PC-3 (cell line): ENCODE results near the gene FOXP4. TPM values are rescaled to one million over a fixed set of nuclear protein-coding genes. Genes with fewer than 3 reads are reported as not detected.

Experiments used
- ATAC-seq: fragments of 200-7000 bp; cut with Tn5 transposase; 2 replicates; pipeline ENCODE4 v1.9.1; 2020; ENCODE audit warnings: mild to moderate bottlenecking, moderate library complexity
- BruUV-seq: library from RNA; stranded (reverse); fragments of 400-500 nt; replicated peaks from 2 replicates; lab custom pipeline; 2021; lab: Mats Ljungman, UMichigan
- CTCF ChIA-PET: fragments of 300-600 bp; sonication (Branson Sonifier 250); formaldehyde crosslinking; loops from one replicate; lab custom pipeline; 2022; ENCODE audit warnings: antibody characterized with exemption; lab: Charles Lee
- POLR2A ChIA-PET: fragments of 300-600 bp; sonication (Branson Sonifier 250); formaldehyde crosslinking; loops from one replicate; lab custom pipeline; 2022; ENCODE audit warnings: antibody characterized with exemption; ENCODE audit not compliant: unreplicated experiment; lab: Charles Lee
- DNase-seq: peaks from one replicate; pipeline ENCODE4 v3.0.0-alpha.2; 2015
- H2AFZ ChIP-seq: fragments of 300-600 bp; sonication (generic); 2 replicates; pipeline ENCODE4 v1.6.0; 2016; ENCODE audit warnings: antibody characterized with exemption, low read length
- H3F3A ChIP-seq: fragments of 300-600 bp; sonication (generic); one replicate; pipeline ENCODE4 v1.6.0; 2017; ENCODE audit warnings: antibody characterized with exemption, low read length, control low read depth, mild to moderate bottlenecking; ENCODE audit not compliant: unreplicated experiment
- H3K27ac ChIP-seq: fragments of 300-600 bp; sonication (generic); 2 replicates; pipeline ENCODE4 v1.5.1; 2016; ENCODE audit warnings: mild to moderate bottlenecking, low read length
- H3K27me3 ChIP-seq: fragments of 300-600 bp; sonication (generic); 2 replicates; pipeline ENCODE4 v1.6.1; 2016; ENCODE audit warnings: low read length, mixed read lengths
- H3K36me3 ChIP-seq: fragments of 300-600 bp; sonication (generic); 2 replicates; pipeline ENCODE4 v1.6.1; 2016; ENCODE audit warnings: low read depth, mixed run types, low read length, mixed read lengths
- H3K4me1 ChIP-seq: fragments of 300-600 bp; sonication (generic); 2 replicates; pipeline ENCODE4 v1.5.1; 2016; ENCODE audit warnings: low read length; ENCODE audit not compliant: insufficient read depth
- H3K4me2 ChIP-seq: fragments of 300-600 bp; sonication (generic); 2 replicates; pipeline ENCODE4 v1.6.0; 2016; ENCODE audit warnings: low read length
- H3K4me3 ChIP-seq: fragments of 300-600 bp; sonication (generic); 2 replicates; pipeline ENCODE4 v1.5.1; 2016; ENCODE audit warnings: mild to moderate bottlenecking, low read length, mixed read lengths
- H3K79me2 ChIP-seq: fragments of 300-600 bp; sonication (generic); 2 replicates; pipeline ENCODE4 v1.6.1; 2017; ENCODE audit warnings: low read length, mixed read lengths
- H3K9ac ChIP-seq: fragments of 300-600 bp; sonication (generic); 2 replicates; pipeline ENCODE4 v1.6.0; 2016; ENCODE audit warnings: mild to moderate bottlenecking, low read length
- H3K9me2 ChIP-seq: fragments of 300-600 bp; sonication (generic); replicated peaks from 2 replicates; pipeline ENCODE4 v1.6.1; 2016; ENCODE audit warnings: mixed run types, low read length, mixed read lengths
- H3K9me3 ChIP-seq: fragments of 300-600 bp; sonication (generic); 2 replicates; pipeline ENCODE4 v1.6.1; 2016; ENCODE audit warnings: low read length, mixed read lengths
- H4K20me1 ChIP-seq: fragments of 300-600 bp; sonication (generic); 2 replicates; pipeline ENCODE4 v1.6.1; 2016; ENCODE audit warnings: low read length, mixed read lengths
- EZH2 ChIP-seq: fragments of 300-600 bp; sonication (generic); IDR thresholded peaks from one replicate; pipeline ENCODE4 v1.6.1; 2017; ENCODE audit warnings: antibody characterized with exemption, mild to moderate bottlenecking, low read length; ENCODE audit not compliant: unreplicated experiment
- EZH2phosphoT487 ChIP-seq: fragments of 300-600 bp; sonication (generic); IDR thresholded peaks from 2 replicates; pipeline ENCODE4 v1.6.1; 2018; ENCODE audit warnings: mild to moderate bottlenecking, antibody characterized with exemption, low read length, borderline replicate concordance
- intact Hi-C: fragments of 100-400 bp; cut with micrococcal nuclease; formaldehyde crosslinking; loops from 2 replicates; pipeline ENCODE4 v1.9.0; 2023
- total RNA-seq: library from RNA; depleted of rRNA; stranded (reverse); fragments of >200 nt; gene quantifications from 2 replicates; pipeline ENCODE4 v1.2.3, GENCODE V29; 2014
- TF ChIP-seq, protein P1 (sequence below): fragments of 300-600 bp; sonication (generic); conservative IDR thresholded peaks from 2 replicates; pipeline ENCODE4 v1.5.1; 2017; ENCODE audit warnings: antibody characterized with exemption, low read depth, mild to moderate bottlenecking, low read length

The FOXP4 gene
- total RNA-seq, 1 experiment from 2014 or later, result 6.7 TPM

DNA sequence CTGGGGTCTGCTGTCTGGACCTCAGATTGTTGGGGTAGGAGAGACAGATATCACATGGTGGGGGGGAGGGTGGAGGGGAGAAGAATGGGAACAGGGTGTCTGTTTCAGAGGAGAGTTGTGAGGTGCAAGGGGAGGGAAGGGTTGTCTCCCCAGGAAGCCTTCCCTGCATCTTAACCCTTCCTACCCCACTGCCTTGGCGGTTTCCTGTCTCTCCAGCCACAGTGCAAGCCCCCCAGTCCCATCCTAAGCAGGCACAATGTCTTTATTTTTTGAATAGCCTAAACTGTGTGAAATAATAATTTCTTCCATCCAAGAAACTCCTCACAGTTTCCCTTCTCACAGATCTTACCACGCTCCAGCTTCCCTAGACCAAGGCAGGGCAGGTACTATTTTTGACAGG, 3.5 kb downstream of the FOXP4 start:
- no peak for ATAC-seq
- DNase-seq, result no peak
- H3K36me3 ChIP-seq, result no peaks in the 10 kb centered on the region
- H3K79me2 ChIP-seq, result peaks cover 56% of the 10 kb centered on the region
- no peak overlapping the region for H3K4me2 ChIP-seq
- no peak overlapping the region for H2AFZ ChIP-seq
- H3K9me2 ChIP-seq, result no peaks in the 10 kb centered on the region
- H3K4me3 ChIP-seq, result no peak overlapping the region
- peaks cover 15% of the 10 kb centered on the region; the same call in 1 of the 2 replicates for H3K4me1 ChIP-seq
- H4K20me1 ChIP-seq, result peaks cover 13% of the 10 kb centered on the region; the same call in 1 of the 2 replicates
- no peaks in the 10 kb centered on the region for H3K27me3 ChIP-seq
- H3K9me3 ChIP-seq, result no peaks in the 10 kb centered on the region
- no peak overlapping the region for H3K9ac ChIP-seq
- no peak overlapping the region for H3K27ac ChIP-seq
- intact Hi-C loops, result no loop called here
- no peaks in the 10 kb centered on the region for H3F3A ChIP-seq
- no TSS peak for BruUV-seq
- ChIA-PET POLR2A (no interaction called here), CTCF (no interaction called here)
- TF ChIP-seq EZH2 (no peak), EZH2phosphoT487 (no peak)
- TF ChIP-seq, protein P1, sequence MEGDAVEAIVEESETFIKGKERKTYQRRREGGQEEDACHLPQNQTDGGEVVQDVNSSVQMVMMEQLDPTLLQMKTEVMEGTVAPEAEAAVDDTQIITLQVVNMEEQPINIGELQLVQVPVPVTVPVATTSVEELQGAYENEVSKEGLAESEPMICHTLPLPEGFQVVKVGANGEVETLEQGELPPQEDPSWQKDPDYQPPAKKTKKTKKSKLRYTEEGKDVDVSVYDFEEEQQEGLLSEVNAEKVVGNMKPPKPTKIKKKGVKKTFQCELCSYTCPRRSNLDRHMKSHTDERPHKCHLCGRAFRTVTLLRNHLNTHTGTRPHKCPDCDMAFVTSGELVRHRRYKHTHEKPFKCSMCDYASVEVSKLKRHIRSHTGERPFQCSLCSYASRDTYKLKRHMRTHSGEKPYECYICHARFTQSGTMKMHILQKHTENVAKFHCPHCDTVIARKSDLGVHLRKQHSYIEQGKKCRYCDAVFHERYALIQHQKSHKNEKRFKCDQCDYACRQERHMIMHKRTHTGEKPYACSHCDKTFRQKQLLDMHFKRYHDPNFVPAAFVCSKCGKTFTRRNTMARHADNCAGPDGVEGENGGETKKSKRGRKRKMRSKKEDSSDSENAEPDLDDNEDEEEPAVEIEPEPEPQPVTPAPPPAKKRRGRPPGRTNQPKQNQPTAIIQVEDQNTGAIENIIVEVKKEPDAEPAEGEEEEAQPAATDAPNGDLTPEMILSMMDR, result no peak

GRCh38 chr6:41551086-41551700, 5.0 kb downstream of the FOXP4 start:
- H3K79me2 ChIP-seq, result peaks cover 50% of the 10 kb centered on the region

GRCh38 chr6:41551857-41552256, 5.7 kb downstream of the FOXP4 start:
- DNase-seq (no peak), ATAC-seq (no peak)
- Histone ChIP-seq H3K4me2 (no peak overlapping the region), H3K9ac (no peak overlapping the region), H3K9me2 (no peaks in the 10 kb centered on the region), H3F3A (no peaks in the 10 kb centered on the region), H3K4me3 (no peak overlapping the region), H3K79me2 (peaks cover 50% of the 10 kb centered on the region), H3K9me3 (no peaks in the 10 kb centered on the region), H3K36me3 (no peaks in the 10 kb centered on the region), H3K27ac (no peak overlapping the region), H4K20me1 (peaks cover 13% of the 10 kb centered on the region; the same call in 1 of the 2 replicates), H3K4me1 (peaks cover 8% of the 10 kb centered on the region; the same call in 1 of the 2 replicates), H2AFZ (no peak overlapping the region), H3K27me3 (no peaks in the 10 kb centered on the region)
- no peak for TF ChIP-seq EZH2phosphoT487
- TF ChIP-seq EZH2, result no peak
- TF ChIP-seq, protein P1, result no peak
- no TSS peak for BruUV-seq
- POLR2A ChIA-PET, result no interaction called here
- CTCF ChIA-PET, result no interaction called here
- intact Hi-C loops, result no loop called here

More at GRCh38 chr6:41551086-41551700, 5.0 kb downstream of the FOXP4 start:
- Histone ChIP-seq H2AFZ (no peak overlapping the region), H3K4me2 (no peak overlapping the region), H4K20me1 (peaks cover 13% of the 10 kb centered on the region; the same call in 1 of the 2 replicates), H3F3A (no peaks in the 10 kb centered on the region), H3K27me3 (no peaks in the 10 kb centered on the region), H3K36me3 (no peaks in the 10 kb centered on the region), H3K9me3 (no peaks in the 10 kb centered on the region), H3K9ac (no peak overlapping the region), H3K27ac (no peak overlapping the region), H3K4me1 (peaks cover 8% of the 10 kb centered on the region; the same call in 1 of the 2 replicates), H3K9me2 (no peaks in the 10 kb centered on the region), H3K4me3 (no peak overlapping the region)
- no peak for DNase-seq
- intact Hi-C loops, result no loop called here
- no peak for TF ChIP-seq EZH2phosphoT487
- no TSS peak for BruUV-seq
- no peak for ATAC-seq
- ChIA-PET CTCF (no interaction called here), POLR2A (no interaction called here)
